HG03521 (cell line): ENCODE measurements around the gene RGSL1.
A peak's percentile ranks its signal among the peaks of the same experiment; 100 is the strongest.

ENCODE experiments used
- ATAC-seq: cut with Tn5 transposase; IDR thresholded peaks from one replicate; pipeline ENCODE4 v1.9.1; 2021; ENCODE audit warnings: mild to moderate bottlenecking, moderate library complexity; ENCODE audit not compliant: unreplicated experiment

The RGSL1 gene

GRCh38 chr1:182450087-182450486 lies at the start of gene RGSL1:
RGSL1 (plus strand) TSS chr1:182450146; CDS start chr1:182450166, 20 bp downstream.
- no peak for ATAC-seq

- no peak for ATAC-seq
Measured at GRCh38 chr1:182400567-182400966, 49.4 kb upstream of the RGSL1 start, which contains the start of gene TEDDM1. TEDDM1 (minus strand) TSS chr1:182400667; CDS start chr1:182400485, 182 bp downstream.

GRCh38 chr1:182404781-182405180 lies 45.2 kb upstream of the RGSL1 start:
- no peak for ATAC-seq

- ATAC-seq: no peak
Measured at GRCh38 chr1:182405578-182405977, 44.4 kb upstream of the RGSL1 start.

GRCh38 chr1:182406012-182406411 lies 43.9 kb upstream of the RGSL1 start:
- ATAC-seq: no peak

- ATAC-seq: no peak
Measured at GRCh38 chr1:182407724-182408123, 42.2 kb upstream of the RGSL1 start.

GRCh38 chr1:182408435-182409075 lies 41.4 kb upstream of the RGSL1 start:
- no peak for ATAC-seq

- ATAC-seq: no peak
Measured at GRCh38 chr1:182410138-182410537, 39.8 kb upstream of the RGSL1 start.

GRCh38 chr1:182410620-182411273 lies 39.2 kb upstream of the RGSL1 start:
- ATAC-seq: no peak

- ATAC-seq: no peak
Measured at GRCh38 chr1:182413486-182413885, 36.5 kb upstream of the RGSL1 start.

- no peak for ATAC-seq
Measured at GRCh38 chr1:182413969-182414368, 36.0 kb upstream of the RGSL1 start.

GRCh38 chr1:182415789-182416188 lies 34.2 kb upstream of the RGSL1 start:
- ATAC-seq: no peak

GRCh38 chr1:182426442-182427430 lies 23.2 kb upstream of the RGSL1 start:
- ATAC-seq: peak; percentile 59

- ATAC-seq: no peak
Measured at GRCh38 chr1:182428043-182428442, 21.9 kb upstream of the RGSL1 start.

GRCh38 chr1:182430263-182431068 lies 19.5 kb upstream of the RGSL1 start:
- ATAC-seq: peak; percentile 43

- ATAC-seq: no peak
Measured at GRCh38 chr1:182431278-182431677, 18.7 kb upstream of the RGSL1 start.

GRCh38 chr1:182433580-182433979 lies 16.4 kb upstream of the RGSL1 start:
- ATAC-seq: no peak

- ATAC-seq: no peak
Measured at GRCh38 chr1:182438326-182438725, 11.6 kb upstream of the RGSL1 start.

- ATAC-seq: no peak
Measured at GRCh38 chr1:182441719-182442118, 8.2 kb upstream of the RGSL1 start.

- ATAC-seq: no peak
Measured at GRCh38 chr1:182442333-182442732, 7.6 kb upstream of the RGSL1 start.

- ATAC-seq: no peak
Measured at GRCh38 chr1:182444497-182444896, 5.4 kb upstream of the RGSL1 start.
